ENCODE results near the gene SIM2.

Gene SIM2

GRCh38 chr21:36722370-36723368 lies 23.8 kb downstream of the SIM2 start:
- no peak overlapping the region for H3K27ac ChIP-seq (ENCODE audit: low read length)
- H3K4me1 ChIP-seq (ENCODE audit: control insufficient read depth in 1 of 2, insufficient read depth in 2 of 2, low read length in 2 of 2) = no peaks in the 10 kb centered on the region
- H3K27me3 ChIP-seq (ENCODE audit: low read depth, low read length) = peaks cover 10% of the 10 kb centered on the region
- H3K4me3 ChIP-seq (ENCODE audit: low read depth in 1 of 2, low read length in 2 of 2) = no peak overlapping the region
- H3K36me3 ChIP-seq (ENCODE audit: control insufficient read depth in 1 of 2, insufficient read depth in 2 of 2, low read length in 2 of 2) = no peaks in the 10 kb centered on the region
- H3K9me3 ChIP-seq (ENCODE audit: control insufficient read depth in 1 of 2, low read length in 2 of 2) = no peaks in the 10 kb centered on the region

- Histone ChIP-seq H3K4me3 (ENCODE audit: low read depth in 1 of 2, low read length in 2 of 2) (no peak overlapping the region), H3K27ac (ENCODE audit: low read length) (no peak overlapping the region), H3K9me3 (ENCODE audit: control insufficient read depth in 1 of 2, low read length in 2 of 2) (no peaks in the 10 kb centered on the region), H3K27me3 (ENCODE audit: low read depth, low read length) (peaks cover 10% of the 10 kb centered on the region), H3K4me1 (ENCODE audit: control insufficient read depth in 1 of 2, insufficient read depth in 2 of 2, low read length in 2 of 2) (no peaks in the 10 kb centered on the region), H3K36me3 (ENCODE audit: control insufficient read depth in 1 of 2, insufficient read depth in 2 of 2, low read length in 2 of 2) (no peaks in the 10 kb centered on the region)
Measured at GRCh38 chr21:36723371-36723881, 24.5 kb downstream of the SIM2 start.

GRCh38 chr21:36724660-36725059 lies 25.7 kb downstream of the SIM2 start:
- H3K27me3 ChIP-seq (ENCODE audit: low read depth, low read length) = no peaks in the 10 kb centered on the region
- no peaks in the 10 kb centered on the region for H3K4me1 ChIP-seq (ENCODE audit: control insufficient read depth in 1 of 2, insufficient read depth in 2 of 2, low read length in 2 of 2)
- H3K27ac ChIP-seq (ENCODE audit: low read length) = no peak overlapping the region

GRCh38 chr21:36725793-36726386 lies 27.0 kb downstream of the SIM2 start:
- no peaks in the 10 kb centered on the region for H3K27me3 ChIP-seq (ENCODE audit: low read depth, low read length)
- H3K4me3 ChIP-seq (ENCODE audit: low read depth in 1 of 2, low read length in 2 of 2) = no peak overlapping the region
- H3K9me3 ChIP-seq (ENCODE audit: control insufficient read depth in 1 of 2, low read length in 2 of 2) = no peaks in the 10 kb centered on the region

More at GRCh38 chr21:36724660-36725059, 25.7 kb downstream of the SIM2 start:
- H3K4me3 ChIP-seq (ENCODE audit: low read depth in 1 of 2, low read length in 2 of 2) = no peak overlapping the region
- no peaks in the 10 kb centered on the region for H3K9me3 ChIP-seq (ENCODE audit: control insufficient read depth in 1 of 2, low read length in 2 of 2)
- H3K36me3 ChIP-seq (ENCODE audit: control insufficient read depth in 1 of 2, insufficient read depth in 2 of 2, low read length in 2 of 2) = no peaks in the 10 kb centered on the region

GRCh38 chr21:36727866-36728265 lies 29.0 kb downstream of the SIM2 start:
- Histone ChIP-seq H3K4me3 (ENCODE audit: low read depth in 1 of 2, low read length in 2 of 2) (no peak overlapping the region), H3K4me1 (ENCODE audit: control insufficient read depth in 1 of 2, insufficient read depth in 2 of 2, low read length in 2 of 2) (no peaks in the 10 kb centered on the region), H3K9me3 (ENCODE audit: control insufficient read depth in 1 of 2, low read length in 2 of 2) (no peaks in the 10 kb centered on the region), H3K36me3 (ENCODE audit: control insufficient read depth in 1 of 2, insufficient read depth in 2 of 2, low read length in 2 of 2) (no peaks in the 10 kb centered on the region), H3K27me3 (ENCODE audit: low read depth, low read length) (no peaks in the 10 kb centered on the region), H3K27ac (ENCODE audit: low read length) (no peak overlapping the region)

More at GRCh38 chr21:36725793-36726386, 27.0 kb downstream of the SIM2 start:
- Histone ChIP-seq H3K27ac (ENCODE audit: low read length) (no peak overlapping the region), H3K4me1 (ENCODE audit: control insufficient read depth in 1 of 2, insufficient read depth in 2 of 2, low read length in 2 of 2) (no peaks in the 10 kb centered on the region), H3K36me3 (ENCODE audit: control insufficient read depth in 1 of 2, insufficient read depth in 2 of 2, low read length in 2 of 2) (no peaks in the 10 kb centered on the region)

- Histone ChIP-seq H3K9me3 (ENCODE audit: control insufficient read depth in 1 of 2, low read length in 2 of 2) (no peaks in the 10 kb centered on the region), H3K4me1 (ENCODE audit: control insufficient read depth in 1 of 2, insufficient read depth in 2 of 2, low read length in 2 of 2) (no peaks in the 10 kb centered on the region), H3K27ac (ENCODE audit: low read length) (no peak overlapping the region), H3K27me3 (ENCODE audit: low read depth, low read length) (no peaks in the 10 kb centered on the region), H3K4me3 (ENCODE audit: low read depth in 1 of 2, low read length in 2 of 2) (no peak overlapping the region), H3K36me3 (ENCODE audit: control insufficient read depth in 1 of 2, insufficient read depth in 2 of 2, low read length in 2 of 2) (no peaks in the 10 kb centered on the region)
Measured at GRCh38 chr21:36728371-36729111, 29.6 kb downstream of the SIM2 start.

GRCh38 chr21:36729310-36729970 lies 30.5 kb downstream of the SIM2 start:
- Histone ChIP-seq H3K27me3 (ENCODE audit: low read depth, low read length) (no peaks in the 10 kb centered on the region), H3K9me3 (ENCODE audit: control insufficient read depth in 1 of 2, low read length in 2 of 2) (no peaks in the 10 kb centered on the region), H3K36me3 (ENCODE audit: control insufficient read depth in 1 of 2, insufficient read depth in 2 of 2, low read length in 2 of 2) (no peaks in the 10 kb centered on the region), H3K4me3 (ENCODE audit: low read depth in 1 of 2, low read length in 2 of 2) (no peak overlapping the region), H3K27ac (ENCODE audit: low read length) (no peak overlapping the region), H3K4me1 (ENCODE audit: control insufficient read depth in 1 of 2, insufficient read depth in 2 of 2, low read length in 2 of 2) (no peaks in the 10 kb centered on the region)

- Histone ChIP-seq H3K27me3 (ENCODE audit: low read depth, low read length) (no peaks in the 10 kb centered on the region), H3K27ac (ENCODE audit: low read length) (no peak overlapping the region), H3K4me1 (ENCODE audit: control insufficient read depth in 1 of 2, insufficient read depth in 2 of 2, low read length in 2 of 2) (no peaks in the 10 kb centered on the region), H3K4me3 (ENCODE audit: low read depth in 1 of 2, low read length in 2 of 2) (no peak overlapping the region), H3K9me3 (ENCODE audit: control insufficient read depth in 1 of 2, low read length in 2 of 2) (peaks cover 0 to 4% of the 10 kb centered on the region in 2 donors), H3K36me3 (ENCODE audit: control insufficient read depth in 1 of 2, insufficient read depth in 2 of 2, low read length in 2 of 2) (no peaks in the 10 kb centered on the region)
Measured at GRCh38 chr21:36730291-36731281, 31.7 kb downstream of the SIM2 start.

GRCh38 chr21:36732217-36732616 lies 33.3 kb downstream of the SIM2 start:
- Histone ChIP-seq H3K4me3 (ENCODE audit: low read depth in 1 of 2, low read length in 2 of 2) (no peak overlapping the region), H3K27ac (ENCODE audit: low read length) (no peak overlapping the region), H3K36me3 (ENCODE audit: control insufficient read depth in 1 of 2, insufficient read depth in 2 of 2, low read length in 2 of 2) (no peaks in the 10 kb centered on the region), H3K27me3 (ENCODE audit: low read depth, low read length) (no peaks in the 10 kb centered on the region), H3K9me3 (ENCODE audit: control insufficient read depth in 1 of 2, low read length in 2 of 2) (peaks cover 0 to 4% of the 10 kb centered on the region in 2 donors), H3K4me1 (ENCODE audit: control insufficient read depth in 1 of 2, insufficient read depth in 2 of 2, low read length in 2 of 2) (no peaks in the 10 kb centered on the region)

- Histone ChIP-seq H3K4me3 (ENCODE audit: low read depth in 1 of 2, low read length in 2 of 2) (no peak overlapping the region), H3K4me1 (ENCODE audit: control insufficient read depth in 1 of 2, insufficient read depth in 2 of 2, low read length in 2 of 2) (no peaks in the 10 kb centered on the region), H3K9me3 (ENCODE audit: control insufficient read depth in 1 of 2, low read length in 2 of 2) (peaks cover 0 to 4% of the 10 kb centered on the region in 2 donors), H3K27me3 (ENCODE audit: low read depth, low read length) (no peaks in the 10 kb centered on the region), H3K36me3 (ENCODE audit: control insufficient read depth in 1 of 2, insufficient read depth in 2 of 2, low read length in 2 of 2) (no peaks in the 10 kb centered on the region), H3K27ac (ENCODE audit: low read length) (no peak overlapping the region)
Measured at GRCh38 chr21:36732761-36733160, 33.8 kb downstream of the SIM2 start.

All from muscle layer of duodenum (tissue), 2 donors.